Activated naive CD4-positive, alpha-beta T cell treated with anti-CD3 and anti-CD28 coated beads, Interleukin-2, amount 50 U/mL, for 16 hours (primary cell): ENCODE measurements around the gene KLF4.

Experiments
- DNase-seq: peaks from one replicate; pipeline ENCODE4 v3.0.0-alpha.2; 2020

Gene KLF4

GRCh38 chr9:107487521-107488374 is 1.8 kb downstream of the KLF4 start:
- DNase-seq, result no peak

GRCh38 chr9:107486674-107487520 is 2.7 kb downstream of the KLF4 start:
- DNase-seq, result no peak

DNA sequence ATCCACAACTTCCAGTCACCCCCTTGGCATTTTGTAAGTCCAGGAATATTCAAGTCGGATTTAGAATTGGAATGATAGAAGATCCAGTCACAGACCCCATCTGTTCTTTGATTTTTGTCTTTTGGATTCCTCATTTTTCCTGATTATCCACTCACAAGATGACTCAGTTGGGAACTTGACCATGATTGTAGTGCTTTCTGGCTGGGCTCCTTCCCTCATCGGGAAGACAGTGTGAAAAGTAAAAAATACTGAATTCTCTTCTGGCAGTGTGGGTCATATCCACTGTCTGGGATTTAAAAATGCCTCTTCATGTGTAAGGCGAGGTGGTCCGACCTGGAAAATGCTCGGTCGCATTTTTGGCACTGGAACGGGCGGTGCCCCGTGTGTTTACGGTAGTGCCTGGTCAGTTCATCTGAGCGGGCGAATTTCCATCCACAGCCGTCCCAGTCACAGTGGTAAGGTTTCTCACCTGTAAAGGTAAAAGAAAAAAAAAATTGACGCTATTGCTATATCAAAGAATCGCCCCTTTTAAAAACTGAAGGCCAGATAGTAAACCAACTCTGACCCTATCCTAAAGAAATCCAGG is 4.0 kb downstream of the KLF4 start:
- no peak for DNase-seq

DNA sequence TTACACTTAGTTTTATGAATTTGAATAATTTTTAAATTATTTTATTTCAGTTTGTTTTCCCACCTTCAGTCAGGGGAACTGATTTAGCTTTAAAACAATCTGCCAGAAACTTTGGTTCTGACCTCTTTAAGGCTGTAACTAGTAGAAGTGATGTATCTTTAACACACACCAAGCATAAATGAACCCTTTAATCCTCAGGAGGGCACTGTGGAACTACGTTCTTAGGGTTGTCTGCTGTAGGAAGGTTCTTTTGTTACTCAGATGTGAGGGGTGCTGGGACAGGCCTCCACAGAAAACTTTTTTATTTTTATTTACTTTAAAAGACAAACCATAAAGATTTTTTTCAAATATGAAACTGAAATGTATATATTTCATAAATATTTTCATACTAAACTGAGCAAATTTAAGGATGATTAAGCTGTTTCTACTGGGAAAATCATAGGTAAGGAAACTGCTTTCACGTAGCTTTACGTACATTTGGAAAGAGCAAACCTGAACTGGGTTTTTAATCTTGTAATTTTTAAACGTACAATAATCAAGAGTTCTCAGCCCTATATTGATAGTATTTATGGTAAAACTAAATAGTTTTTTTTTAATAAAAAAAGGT is 5.3 kb downstream of the KLF4 start:
- DNase-seq, result no peak

DNA sequence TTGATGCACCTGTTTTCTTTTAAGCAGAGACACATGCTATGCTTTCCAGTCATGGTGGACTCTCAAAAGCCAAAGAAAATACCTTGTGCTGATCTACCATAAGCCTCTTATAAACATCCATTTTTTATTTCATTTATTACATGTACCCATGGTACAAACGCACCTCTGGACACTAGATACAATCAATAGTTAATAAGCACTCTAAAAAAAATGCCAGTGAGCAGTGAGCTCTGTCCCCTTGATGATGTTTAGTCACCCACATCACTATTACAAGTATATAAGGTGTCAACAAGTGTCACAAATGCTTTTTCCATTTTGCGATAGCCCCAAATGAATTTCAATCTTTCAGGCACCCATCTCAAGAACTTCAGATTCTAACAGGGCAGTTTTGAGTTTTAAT is 5.9 kb downstream of the KLF4 start:
- no peak for DNase-seq

DNA sequence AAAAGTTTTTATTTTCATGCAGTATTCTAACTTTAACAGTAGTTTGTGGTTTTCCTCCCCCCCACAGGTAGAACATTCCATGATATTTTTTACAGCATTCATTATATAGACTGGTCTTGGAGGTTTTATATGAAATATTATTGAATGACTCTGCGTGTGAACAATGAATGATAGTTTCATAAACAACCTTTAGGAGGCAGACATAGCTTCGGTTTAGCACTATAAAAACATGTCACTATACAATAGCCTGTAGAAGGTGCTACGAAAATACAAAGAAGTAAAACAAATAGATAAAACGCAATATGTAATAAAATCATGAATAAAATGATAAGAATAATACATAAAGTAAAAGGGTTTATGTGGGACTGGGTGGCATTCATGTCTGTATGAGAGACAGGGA is 8.5 kb downstream of the KLF4 start:
- DNase-seq, result no peak

DNA sequence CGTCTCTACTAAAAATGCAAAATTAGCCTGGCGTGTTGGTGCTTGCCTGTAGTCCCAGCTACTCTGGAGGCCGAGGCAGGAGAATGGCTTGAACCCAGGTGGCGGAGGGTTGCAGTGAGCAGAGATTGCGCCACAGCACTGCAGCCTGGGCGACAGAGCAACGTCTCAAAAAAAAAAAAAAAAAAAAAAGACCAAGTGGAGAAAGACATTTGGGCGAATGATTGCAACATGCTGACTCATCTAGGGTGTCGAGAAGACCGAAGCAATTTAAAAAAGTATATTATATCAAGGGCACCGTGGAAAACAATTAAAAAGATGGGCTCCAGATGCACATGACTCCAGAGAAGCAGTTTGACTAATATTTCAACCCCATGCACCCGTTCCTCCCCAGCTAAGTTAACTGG is 9.2 kb downstream of the KLF4 start:
- DNase-seq, result no peak

GRCh38 chr9:107478805-107479204 is 10.8 kb downstream of the KLF4 start:
- no peak for DNase-seq

DNA sequence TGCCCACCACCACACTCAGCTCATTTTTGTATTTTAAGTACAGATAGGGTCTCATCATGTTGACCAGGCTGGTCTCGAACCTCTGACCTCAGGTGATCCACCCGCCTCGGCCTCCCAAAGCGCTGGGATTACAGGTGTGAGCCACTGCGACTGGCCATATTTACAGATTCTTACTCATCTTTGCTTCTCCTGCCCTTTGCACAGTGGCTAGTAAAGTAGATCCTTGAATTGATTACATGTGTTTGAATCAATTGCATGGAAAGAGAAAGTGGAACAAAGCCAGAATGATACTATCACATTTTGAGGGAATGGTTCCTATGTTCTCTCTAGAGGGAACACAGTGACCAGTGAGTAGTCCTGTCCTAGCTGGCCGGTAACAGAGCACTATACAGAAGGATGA is 15.4 kb downstream of the KLF4 start:
- no peak for DNase-seq

DNA sequence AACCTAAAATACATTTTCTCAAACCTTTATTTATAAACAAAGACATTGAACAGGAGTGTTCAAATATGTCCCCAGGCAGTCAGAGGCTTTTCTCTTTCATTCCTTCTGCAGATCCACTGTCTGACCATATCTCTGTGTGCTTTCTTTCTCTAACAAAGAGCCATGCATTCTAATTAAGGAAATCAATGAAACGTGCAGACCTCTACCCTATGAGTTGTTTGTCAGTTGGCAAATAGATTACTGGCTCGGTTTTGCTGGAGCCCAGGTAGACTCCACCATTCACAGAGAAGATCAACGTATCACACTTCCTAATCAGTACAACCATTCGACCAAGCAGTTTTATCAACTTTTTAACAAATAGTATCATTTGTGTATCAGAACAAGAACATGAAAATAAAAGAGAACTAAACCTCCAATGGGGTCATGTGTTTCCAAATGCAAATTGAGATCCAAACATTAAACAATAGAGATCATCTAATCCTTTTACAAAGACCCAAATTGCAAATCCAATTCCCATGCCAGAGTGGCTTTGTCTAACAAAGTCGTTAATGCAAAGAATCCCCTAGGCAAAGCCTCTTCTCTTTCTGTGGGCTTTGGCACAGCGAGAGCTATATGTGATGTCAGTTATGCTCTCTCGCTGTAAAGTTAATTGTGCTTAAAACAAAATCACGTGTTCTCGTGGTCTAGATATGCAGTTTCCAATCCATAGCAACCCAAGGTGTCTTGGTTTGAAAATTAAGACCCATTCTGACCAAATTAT is 16.8 kb downstream of the KLF4 start:
- DNase-seq, result no peak

DNA sequence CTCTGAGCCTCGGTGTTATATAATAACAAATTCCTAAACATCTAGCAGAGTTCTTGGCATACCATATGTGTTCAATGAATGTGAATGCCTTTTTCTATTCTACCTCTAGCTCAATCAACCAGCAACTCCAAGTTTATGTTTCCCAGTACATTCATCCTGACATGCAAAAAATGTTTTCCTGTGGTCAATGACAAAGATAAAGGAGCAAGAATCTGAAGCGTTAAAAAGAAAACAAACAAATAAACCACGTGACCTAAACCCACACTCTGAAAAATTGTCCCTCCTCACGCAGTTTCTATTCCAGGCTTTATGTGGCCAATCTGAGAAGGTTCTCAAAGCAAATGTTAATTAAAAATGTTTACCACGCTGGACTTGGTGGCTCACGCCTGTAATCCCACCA is 18.0 kb downstream of the KLF4 start:
- no peak for DNase-seq

GRCh38 chr9:107467416-107467815 is 22.2 kb downstream of the KLF4 start:
- DNase-seq, result no peak

- no peak for DNase-seq
These were observed 22.7 kb downstream of the KLF4 start for GRCh38 chr9:107466826-107467225.

DNA sequence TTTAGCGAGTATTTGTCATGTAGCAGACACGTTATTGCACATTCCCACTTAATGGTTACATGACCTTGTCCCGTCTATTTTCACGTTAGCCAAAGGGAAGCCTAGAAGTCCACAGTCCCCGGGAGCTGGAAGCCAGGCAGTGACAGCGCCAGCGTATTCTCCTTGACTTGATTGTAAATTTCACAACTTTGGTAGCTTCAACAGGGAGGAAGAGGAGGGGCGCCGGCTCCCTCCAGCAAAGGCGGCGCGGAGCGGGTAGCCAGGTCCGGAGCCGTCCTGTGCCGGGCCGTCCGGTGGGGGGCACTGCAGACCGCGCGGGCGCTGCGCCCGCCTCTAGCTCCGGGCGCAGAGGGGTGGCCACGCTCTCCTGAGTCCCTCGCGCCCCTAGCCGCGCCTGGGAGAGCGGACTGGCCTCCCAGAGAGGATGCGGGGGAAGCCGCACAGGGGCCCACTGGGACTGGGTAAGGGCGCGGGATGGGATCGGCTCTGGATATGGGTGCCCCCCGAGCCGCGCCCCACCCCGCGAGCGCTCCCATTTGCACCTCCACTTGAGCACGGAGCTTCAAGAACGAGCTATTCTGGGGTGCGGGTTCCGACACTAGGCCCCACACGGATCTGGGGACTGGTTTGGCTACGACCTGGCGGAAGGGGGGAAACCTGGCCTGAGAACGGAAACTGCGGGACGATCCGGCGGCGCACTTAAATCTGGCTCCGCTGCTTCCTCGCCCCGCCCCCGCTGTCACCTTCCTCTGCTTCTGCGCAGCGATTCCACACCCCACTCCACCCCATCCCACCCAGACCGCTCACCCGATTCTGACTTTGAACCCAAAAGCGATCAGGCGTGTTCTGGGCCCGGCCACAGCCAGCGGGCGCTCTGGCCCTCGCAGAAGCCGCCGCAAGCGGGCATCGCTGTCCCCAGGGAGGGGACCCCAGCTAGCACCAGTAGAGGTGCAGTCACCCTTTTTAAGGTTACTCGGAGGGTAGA is 23.8 kb downstream of the KLF4 start:
- no peak for DNase-seq

- no peak for DNase-seq
These were observed 25.1 kb downstream of the KLF4 start for GRCh38 chr9:107464516-107464915.

DNA sequence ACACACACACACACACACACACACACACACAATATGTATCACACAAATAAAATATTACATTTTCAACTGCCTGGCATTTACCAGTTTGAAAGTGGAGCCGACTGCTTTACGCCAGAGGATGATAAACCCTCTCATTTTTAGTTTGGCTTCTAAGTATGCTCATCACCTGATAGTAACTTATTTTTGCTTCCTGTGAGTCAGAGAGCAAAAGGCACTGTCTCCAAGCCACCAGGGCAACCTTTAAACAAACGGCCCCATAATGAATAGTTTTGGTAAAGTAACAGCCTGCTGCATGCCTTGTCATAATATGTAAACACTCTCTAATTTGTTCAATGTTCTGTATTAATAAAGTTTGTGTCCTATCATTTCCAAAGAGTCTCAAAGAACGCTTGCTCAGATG is 26.9 kb downstream of the KLF4 start:
- no peak for DNase-seq

DNA sequence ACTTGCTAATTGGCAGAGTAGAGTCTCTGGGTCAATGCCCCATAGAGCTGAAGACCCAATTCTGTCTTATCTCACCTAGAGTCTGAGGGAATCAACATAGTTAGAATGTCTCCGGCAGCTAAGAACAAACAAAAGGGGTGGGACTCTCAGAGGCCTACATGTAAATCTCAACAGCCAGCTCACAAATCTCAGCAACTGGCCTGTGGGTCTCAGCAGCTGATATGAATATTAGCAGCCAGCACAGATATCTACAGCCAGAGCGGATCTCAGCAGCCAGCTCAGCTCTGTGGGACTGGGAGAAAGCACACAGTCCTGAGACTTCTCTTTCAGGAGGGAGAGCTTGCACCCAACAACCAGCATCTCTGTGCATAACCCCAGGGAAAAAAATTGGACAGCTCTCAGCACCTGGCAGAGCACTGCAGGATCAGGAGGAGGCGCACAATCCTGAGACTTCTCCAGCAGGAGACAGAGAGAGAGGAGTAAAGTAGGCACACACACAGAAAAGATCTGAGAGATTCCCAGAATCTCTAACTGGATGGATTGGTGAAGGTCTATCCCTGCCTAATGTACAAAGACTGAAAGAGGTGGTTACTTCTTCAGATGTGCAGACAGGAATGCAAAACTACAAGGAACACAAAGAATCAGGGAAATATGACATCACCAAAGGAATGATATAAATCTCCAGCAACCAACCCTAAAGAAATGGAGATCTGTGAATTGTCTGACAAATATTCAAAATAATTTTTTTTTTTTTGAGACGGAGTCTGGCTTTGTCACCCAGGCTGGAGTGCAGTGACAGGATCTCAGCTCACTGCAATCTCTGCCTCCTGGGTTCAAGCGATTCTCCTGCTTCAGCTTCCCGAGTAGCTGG is 29.2 kb downstream of the KLF4 start:
- no peak for DNase-seq

DNA sequence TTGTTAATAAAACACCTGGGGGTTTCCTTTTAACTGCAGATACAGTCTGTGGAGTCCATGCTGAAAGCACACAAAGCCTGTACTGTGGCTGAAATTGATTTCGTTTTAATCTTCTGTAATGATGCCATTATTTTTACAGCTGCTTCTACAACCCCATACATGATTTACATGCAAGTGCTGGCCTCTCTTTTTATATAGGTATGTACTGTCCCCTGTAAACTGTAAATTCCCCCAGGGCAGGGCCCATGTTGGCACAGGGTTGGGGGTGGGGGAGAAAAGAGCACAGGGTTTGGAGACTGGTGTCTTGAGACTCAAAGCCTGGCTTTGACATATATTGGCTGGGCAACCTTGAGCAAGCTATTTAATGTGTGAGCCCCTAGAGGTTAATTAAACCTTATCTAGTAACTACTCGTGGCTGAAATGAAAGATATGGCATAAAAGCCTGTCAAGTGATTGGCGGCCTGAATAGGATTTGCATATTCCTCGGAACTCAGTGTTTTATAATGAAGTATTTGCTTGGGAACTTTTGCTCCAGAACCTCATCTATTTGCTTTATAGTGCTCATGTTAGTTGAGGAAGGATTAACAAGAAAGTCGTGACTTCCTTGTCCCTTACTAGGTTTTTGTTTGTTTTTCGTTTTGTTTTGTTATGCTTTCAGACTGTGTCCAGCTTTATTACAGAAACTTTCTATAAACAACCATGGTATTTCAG is 34.0 kb downstream of the KLF4 start:
- DNase-seq, result no peak

GRCh38 chr9:107453479-107453878 is 36.1 kb downstream of the KLF4 start:
- no peak for DNase-seq

DNA sequence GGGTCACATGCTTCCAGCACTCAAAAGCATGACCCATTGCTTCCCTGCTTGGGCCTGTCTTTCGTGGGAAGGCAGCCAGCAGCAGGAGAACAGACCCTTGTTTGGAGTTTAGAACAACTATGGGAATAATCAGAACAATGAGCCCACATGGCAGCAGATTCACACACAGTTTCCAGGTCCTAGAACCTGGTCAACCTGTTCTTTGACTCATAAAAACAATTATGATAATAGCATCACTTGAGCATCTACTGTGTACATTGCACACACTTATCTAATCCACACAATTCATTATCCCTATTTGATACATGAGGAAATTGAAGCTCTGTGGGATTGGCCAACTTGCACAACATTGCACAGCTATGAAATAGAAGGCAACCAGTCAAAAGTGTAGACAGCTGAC is 41.7 kb downstream of the KLF4 start:
- no peak for DNase-seq
